GM18517 (cell line): ENCODE measurements around the gene OR4A15.

Experiments
- ATAC-seq: cut with Tn5 transposase; IDR thresholded peaks from one replicate; pipeline ENCODE4 v1.9.1; 2021; ENCODE audit warnings: mild to moderate bottlenecking, moderate library complexity; ENCODE audit not compliant: unreplicated experiment

Gene OR4A15

GRCh38 chr11:55367674-55368073 is at the start of gene OR4A15:
Gene OR4A15 (plus strand): TSS chr11:55367974. CDS start chr11:55367974, 0 bp downstream.
- no peak for ATAC-seq

GRCh38 chr11:55324500-55324899 is 43.3 kb upstream of the OR4A15 start:
- ATAC-seq: no peak

GRCh38 chr11:55342901-55343300 is 24.9 kb upstream of the OR4A15 start, which contains the start of gene OR4A16:
Gene OR4A16 (plus strand): TSS chr11:55343201. CDS start chr11:55343201, 0 bp downstream.
- no peak for ATAC-seq

GRCh38 chr11:55345306-55345705 is 22.5 kb upstream of the OR4A15 start:
- no peak for ATAC-seq

- no peak for ATAC-seq
Observed at GRCh38 chr11:55349032-55349431, 18.7 kb upstream of the OR4A15 start.

GRCh38 chr11:55357560-55358184 is 10.1 kb upstream of the OR4A15 start:
- ATAC-seq: no peak

- ATAC-seq: no peak
Observed at GRCh38 chr11:55401011-55401410, 33.2 kb downstream of the OR4A15 start.
